Measurements from ENCODE around the gene SMIM14.
"Not testable (repeated sequence)": the region's sequence is repeated elsewhere in the genome, so short reads cannot be mapped to it uniquely, and the experiment has no call there.

The SMIM14 gene

DNA sequence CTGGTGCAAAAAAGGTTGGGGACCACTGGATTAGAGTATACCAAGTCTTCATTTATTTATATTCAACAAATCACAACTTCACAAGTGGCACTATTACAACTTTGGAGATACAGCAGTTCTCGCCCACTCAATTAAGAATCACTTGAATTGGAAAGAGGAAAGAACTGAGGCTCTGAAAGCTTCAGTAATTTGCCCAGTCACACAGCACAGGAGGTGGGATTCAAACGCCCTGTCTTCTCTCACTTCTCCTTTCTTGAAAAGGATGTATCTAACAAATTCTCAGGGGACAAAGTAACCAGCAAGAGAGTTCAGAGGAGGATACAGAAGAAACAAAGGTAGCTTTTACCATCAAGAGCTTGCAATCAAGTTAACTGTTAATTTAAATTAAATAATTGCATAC, 12.4 kb downstream of the SMIM14 start:
- Histone ChIP-seq H3K27ac (ENCODE audit: poor library complexity, severe bottlenecking) (no peak overlapping the region), H3K4me3 (ENCODE audit: severe bottlenecking) (no peak overlapping the region), H3K9me3 (ENCODE audit: severe bottlenecking) (no peaks in the 10 kb centered on the region), H3K36me3 (ENCODE audit: low read depth) (0 out of 2 replicates have a peak, but pooled peaks cover 3% of the 10 kb centered on the region), H3K4me1 (ENCODE audit: insufficient read depth, poor library complexity, severe bottlenecking) (peaks cover 15% of the 10 kb centered on the region), H3K27me3 (ENCODE audit: insufficient read depth, poor library complexity, severe bottlenecking) (no peaks in the 10 kb centered on the region)
- ATAC-seq (ENCODE audit: low read depth) (no peak), DNase-seq (ENCODE audit: low spot score) (no peak)
- TF ChIP-seq, protein P1, sequence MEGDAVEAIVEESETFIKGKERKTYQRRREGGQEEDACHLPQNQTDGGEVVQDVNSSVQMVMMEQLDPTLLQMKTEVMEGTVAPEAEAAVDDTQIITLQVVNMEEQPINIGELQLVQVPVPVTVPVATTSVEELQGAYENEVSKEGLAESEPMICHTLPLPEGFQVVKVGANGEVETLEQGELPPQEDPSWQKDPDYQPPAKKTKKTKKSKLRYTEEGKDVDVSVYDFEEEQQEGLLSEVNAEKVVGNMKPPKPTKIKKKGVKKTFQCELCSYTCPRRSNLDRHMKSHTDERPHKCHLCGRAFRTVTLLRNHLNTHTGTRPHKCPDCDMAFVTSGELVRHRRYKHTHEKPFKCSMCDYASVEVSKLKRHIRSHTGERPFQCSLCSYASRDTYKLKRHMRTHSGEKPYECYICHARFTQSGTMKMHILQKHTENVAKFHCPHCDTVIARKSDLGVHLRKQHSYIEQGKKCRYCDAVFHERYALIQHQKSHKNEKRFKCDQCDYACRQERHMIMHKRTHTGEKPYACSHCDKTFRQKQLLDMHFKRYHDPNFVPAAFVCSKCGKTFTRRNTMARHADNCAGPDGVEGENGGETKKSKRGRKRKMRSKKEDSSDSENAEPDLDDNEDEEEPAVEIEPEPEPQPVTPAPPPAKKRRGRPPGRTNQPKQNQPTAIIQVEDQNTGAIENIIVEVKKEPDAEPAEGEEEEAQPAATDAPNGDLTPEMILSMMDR (IDR thresholded peaks at IDR 0.05; ENCODE audit: poor library complexity, severe bottlenecking): no peak

DNA sequence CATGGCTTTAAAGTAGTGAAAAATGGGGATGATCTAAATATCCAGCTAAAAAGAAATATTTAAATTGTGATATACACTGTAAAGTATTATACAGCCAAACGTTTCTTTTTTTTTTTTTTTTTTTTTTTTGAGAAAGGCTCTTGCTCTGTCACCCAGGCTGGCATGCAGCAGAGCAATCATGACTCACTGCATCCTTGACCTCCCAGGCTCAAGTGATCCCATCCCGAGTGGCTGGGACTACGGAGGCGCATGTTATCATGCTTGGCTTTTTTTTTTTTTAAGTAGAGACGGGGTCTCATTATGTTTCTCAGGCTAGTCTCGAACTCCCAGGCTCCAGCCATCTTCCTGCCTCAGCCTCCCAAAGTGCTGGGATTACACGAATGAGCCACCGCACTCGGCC, 17.1 kb downstream of the SMIM14 start:
- H3K4me1 ChIP-seq (ENCODE audit: insufficient read depth, poor library complexity, severe bottlenecking): peaks cover 34% of the 10 kb centered on the region
- peak; percentile 69 for DNase-seq (ENCODE audit: low spot score)

DNA sequence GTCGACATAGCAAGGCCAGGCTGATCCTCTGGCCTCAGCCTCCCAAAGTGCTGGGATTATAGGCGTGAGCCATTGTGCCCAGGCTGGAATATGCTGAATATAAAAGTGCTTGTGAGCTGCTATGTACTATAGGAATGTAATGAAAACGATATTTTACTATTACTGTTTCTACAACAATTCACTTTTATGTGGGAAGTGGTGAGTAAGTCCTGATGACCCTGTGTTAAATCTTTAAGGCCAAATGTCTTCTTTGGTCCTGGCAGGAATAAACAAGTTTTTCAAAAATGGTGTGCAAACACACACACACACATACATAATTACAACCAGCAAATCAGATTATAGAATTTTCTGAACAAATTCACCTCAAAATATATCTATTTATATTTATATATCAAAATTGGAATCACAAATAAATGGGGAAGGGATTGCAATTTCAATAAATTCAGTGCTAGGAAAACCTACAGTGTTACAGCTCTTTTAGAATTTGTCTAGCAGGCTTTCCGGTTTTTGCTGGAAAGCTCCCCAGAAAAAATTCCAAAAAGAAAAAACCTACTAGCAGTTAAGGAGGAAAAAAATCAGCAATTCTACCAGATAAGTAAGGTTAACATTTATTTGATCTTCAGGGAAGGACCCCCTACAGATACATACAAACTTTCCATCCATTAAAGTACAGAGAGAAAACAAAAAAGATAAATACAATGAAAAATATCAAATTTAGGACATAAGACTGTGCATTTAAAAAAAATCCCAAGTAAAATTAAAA, 17.9 kb downstream of the SMIM14 start:
- TF ChIP-seq, protein P1 (IDR thresholded peaks at IDR 0.05; ENCODE audit: poor library complexity, severe bottlenecking): no peak
- DNase-seq (ENCODE audit: low spot score) (no peak), ATAC-seq (ENCODE audit: low read depth) (no peak)
- Histone ChIP-seq H3K27ac (ENCODE audit: poor library complexity, severe bottlenecking) (peak overlapping the region; percentile 25), H3K27me3 (ENCODE audit: insufficient read depth, poor library complexity, severe bottlenecking) (no peaks in the 10 kb centered on the region), H3K4me1 (ENCODE audit: insufficient read depth, poor library complexity, severe bottlenecking) (peaks cover 35% of the 10 kb centered on the region), H3K9me3 (ENCODE audit: severe bottlenecking) (no peaks in the 10 kb centered on the region), H3K36me3 (ENCODE audit: low read depth) (0 out of 2 replicates have a peak, but pooled peaks cover 3% of the 10 kb centered on the region), H3K4me3 (ENCODE audit: severe bottlenecking) (no peak overlapping the region)

More for the DNA sequence above, 17.1 kb downstream of the SMIM14 start:
- H3K4me3 ChIP-seq (ENCODE audit: severe bottlenecking): no peak overlapping the region
- no peaks in the 10 kb centered on the region for H3K27me3 ChIP-seq (ENCODE audit: insufficient read depth, poor library complexity, severe bottlenecking)
- TF ChIP-seq, protein P1 (IDR thresholded peaks at IDR 0.05; ENCODE audit: poor library complexity, severe bottlenecking): no peak
- 0 out of 2 replicates have a peak, but pooled peaks cover 3% of the 10 kb centered on the region for H3K36me3 ChIP-seq (ENCODE audit: low read depth)
- peak; percentile 90 for ATAC-seq (ENCODE audit: low read depth)
- no peaks in the 10 kb centered on the region for H3K9me3 ChIP-seq (ENCODE audit: severe bottlenecking)
- H3K27ac ChIP-seq (ENCODE audit: poor library complexity, severe bottlenecking): peak overlapping the region; percentile 25

DNA sequence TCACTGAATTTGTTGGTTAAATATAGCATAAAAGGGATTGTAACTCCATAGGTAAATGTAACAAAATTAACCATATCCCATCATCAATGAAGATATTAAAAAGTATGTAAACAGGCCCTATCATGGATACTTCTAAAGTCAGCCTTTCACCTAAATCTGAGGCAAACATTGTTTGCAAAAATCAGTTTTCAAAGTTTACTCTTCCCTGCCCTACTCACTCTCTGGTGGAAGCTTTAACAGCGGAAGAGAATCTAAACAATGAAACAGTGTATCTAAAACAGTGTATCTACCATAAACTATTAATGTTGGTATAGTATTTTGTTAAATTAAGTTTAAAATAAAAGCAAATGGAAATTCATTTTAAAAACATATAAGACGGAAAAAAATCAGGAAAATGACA, 21.1 kb downstream of the SMIM14 start:
- H3K36me3 ChIP-seq (ENCODE audit: low read depth): no peaks in the 10 kb centered on the region
- TF ChIP-seq, protein P1 (IDR thresholded peaks at IDR 0.05; ENCODE audit: poor library complexity, severe bottlenecking): no peak
- no peaks in the 10 kb centered on the region for H3K9me3 ChIP-seq (ENCODE audit: severe bottlenecking)
- DNase-seq (ENCODE audit: low spot score) (no peak), ATAC-seq (ENCODE audit: low read depth) (no peak)
- H3K27me3 ChIP-seq (ENCODE audit: insufficient read depth, poor library complexity, severe bottlenecking): no peaks in the 10 kb centered on the region
- no peak overlapping the region for H3K4me3 ChIP-seq (ENCODE audit: severe bottlenecking)
- H3K27ac ChIP-seq (ENCODE audit: poor library complexity, severe bottlenecking): no peak overlapping the region
- peaks cover 42% of the 10 kb centered on the region for H3K4me1 ChIP-seq (ENCODE audit: insufficient read depth, poor library complexity, severe bottlenecking)

DNA sequence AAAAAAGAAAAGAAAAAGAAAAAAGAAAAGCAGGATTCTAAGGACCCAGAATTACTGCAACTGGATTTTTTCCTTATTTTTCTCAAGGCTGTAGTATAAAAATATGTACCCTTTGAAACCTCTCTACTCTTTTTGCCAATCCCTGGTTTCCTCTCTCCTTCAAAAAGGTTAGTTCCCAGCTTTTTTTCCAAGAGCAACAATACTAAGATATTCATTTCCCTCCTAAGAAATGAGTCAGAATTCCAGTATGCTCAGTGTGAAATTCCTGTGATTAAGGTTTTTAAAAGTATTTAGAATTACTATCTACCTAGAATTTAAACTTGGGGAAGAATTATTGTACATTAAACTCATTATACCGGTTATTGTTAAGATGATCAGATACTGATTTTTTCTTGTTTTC, 22.0 kb downstream of the SMIM14 start:
- ATAC-seq (ENCODE audit: low read depth) (peak; percentile 35; the same call in 1 of the 3 replicates), DNase-seq (ENCODE audit: low spot score) (no peak)
- H3K36me3 ChIP-seq (ENCODE audit: low read depth): no peaks in the 10 kb centered on the region
- H3K4me3 ChIP-seq (ENCODE audit: severe bottlenecking): no peak overlapping the region
- H3K27me3 ChIP-seq (ENCODE audit: insufficient read depth, poor library complexity, severe bottlenecking): no peaks in the 10 kb centered on the region
- H3K9me3 ChIP-seq (ENCODE audit: severe bottlenecking): no peaks in the 10 kb centered on the region
- TF ChIP-seq, protein P1 (IDR thresholded peaks at IDR 0.05; ENCODE audit: poor library complexity, severe bottlenecking): no peak
- H3K27ac ChIP-seq (ENCODE audit: poor library complexity, severe bottlenecking): peak overlapping the region; percentile 39
- peaks cover 34% of the 10 kb centered on the region for H3K4me1 ChIP-seq (ENCODE audit: insufficient read depth, poor library complexity, severe bottlenecking)

DNA sequence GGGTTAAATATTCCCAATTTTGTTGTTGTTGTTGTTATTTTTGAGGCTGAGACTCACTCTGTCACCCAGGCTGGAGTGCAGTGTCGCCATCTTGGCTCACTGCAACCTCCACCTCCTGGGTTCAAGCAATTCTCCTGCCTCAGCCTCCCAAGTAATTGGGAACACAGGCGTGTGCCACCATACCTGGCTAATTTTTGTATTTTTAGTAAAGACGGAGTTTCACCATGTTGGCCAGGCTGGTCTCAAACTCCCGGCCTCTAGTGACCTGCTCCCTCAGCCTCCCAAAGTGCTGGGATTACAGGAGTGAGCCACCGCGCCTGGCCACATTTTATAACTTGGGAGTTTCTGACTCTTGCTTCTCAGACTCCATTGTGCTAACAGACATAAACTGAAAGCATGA, 22.6 kb downstream of the SMIM14 start:
- ATAC-seq (ENCODE audit: low read depth); H3K27me3 ChIP-seq (ENCODE audit: insufficient read depth, poor library complexity, severe bottlenecking); H3K9me3 ChIP-seq (ENCODE audit: severe bottlenecking); H3K36me3 ChIP-seq (ENCODE audit: low read depth); DNase-seq (ENCODE audit: low spot score); H3K4me3 ChIP-seq (ENCODE audit: severe bottlenecking): not testable (repeated sequence)
- H3K27ac ChIP-seq (ENCODE audit: poor library complexity, severe bottlenecking): peak overlapping the region; percentile 39
- peaks cover 30% of the 10 kb centered on the region for H3K4me1 ChIP-seq (ENCODE audit: insufficient read depth, poor library complexity, severe bottlenecking)

Data from RWPE2 (cell line).